ENCODE data around the gene TIMM17B.

The TIMM17B gene

DNA sequence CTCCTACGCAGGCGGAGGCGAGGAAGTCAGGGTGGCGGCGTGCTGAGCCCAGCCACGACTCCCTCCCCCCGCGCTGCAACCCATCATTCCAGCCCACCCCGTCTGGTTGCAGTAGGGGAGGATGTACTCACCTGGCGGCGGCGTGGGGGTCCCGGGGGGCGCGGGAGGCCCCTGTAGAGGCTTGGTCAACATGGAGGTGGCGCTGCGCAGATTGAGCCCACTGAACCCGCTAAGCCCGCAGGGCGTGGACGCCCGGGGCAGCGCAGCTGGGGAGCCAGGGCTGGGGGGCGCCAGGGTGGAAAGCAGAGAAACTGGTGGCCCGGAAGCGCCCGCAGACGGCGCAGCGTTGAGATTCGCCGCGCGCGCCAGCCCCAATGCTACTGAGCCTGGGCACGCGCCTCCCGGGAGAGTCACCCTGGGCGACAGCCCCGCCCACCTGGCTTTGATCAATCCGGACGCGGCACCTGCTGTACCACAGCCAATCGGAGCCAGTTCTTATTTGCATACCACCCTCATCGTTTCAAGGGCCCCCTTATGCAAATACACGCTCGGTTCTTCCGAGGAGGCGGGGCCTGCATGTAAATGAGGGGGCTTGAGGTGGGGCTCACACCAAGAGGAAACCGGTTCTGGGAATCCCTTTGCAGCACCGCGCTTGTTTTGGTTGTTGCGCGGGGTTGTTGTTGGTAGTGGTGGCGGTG lies 21.2 kb upstream of the TIMM17B start, which contains the start of gene PIM2:
PIM2 (minus strand) TSS at position 382 of the 698 bp plus-strand sequence; CDS start at position 192, 190 bp downstream.
- DNase-seq = peak; percentile 82

DNA sequence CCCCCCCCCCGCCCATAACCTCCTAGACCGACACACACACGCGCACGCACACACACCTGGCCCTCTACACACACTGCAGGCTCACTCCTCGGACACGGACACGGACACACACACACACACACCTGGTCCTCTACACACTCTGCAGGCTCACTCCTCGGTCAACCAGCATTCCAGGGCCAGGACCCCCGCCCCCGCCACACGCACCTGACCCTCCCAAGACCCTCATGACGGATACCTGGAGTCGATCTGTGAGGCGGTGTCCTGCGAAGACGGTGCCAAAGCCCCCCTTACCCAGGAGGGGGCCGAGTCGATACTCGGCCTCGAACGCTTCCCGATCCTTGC lies 20.7 kb upstream of the TIMM17B start:
- DNase-seq = no peak

DNA sequence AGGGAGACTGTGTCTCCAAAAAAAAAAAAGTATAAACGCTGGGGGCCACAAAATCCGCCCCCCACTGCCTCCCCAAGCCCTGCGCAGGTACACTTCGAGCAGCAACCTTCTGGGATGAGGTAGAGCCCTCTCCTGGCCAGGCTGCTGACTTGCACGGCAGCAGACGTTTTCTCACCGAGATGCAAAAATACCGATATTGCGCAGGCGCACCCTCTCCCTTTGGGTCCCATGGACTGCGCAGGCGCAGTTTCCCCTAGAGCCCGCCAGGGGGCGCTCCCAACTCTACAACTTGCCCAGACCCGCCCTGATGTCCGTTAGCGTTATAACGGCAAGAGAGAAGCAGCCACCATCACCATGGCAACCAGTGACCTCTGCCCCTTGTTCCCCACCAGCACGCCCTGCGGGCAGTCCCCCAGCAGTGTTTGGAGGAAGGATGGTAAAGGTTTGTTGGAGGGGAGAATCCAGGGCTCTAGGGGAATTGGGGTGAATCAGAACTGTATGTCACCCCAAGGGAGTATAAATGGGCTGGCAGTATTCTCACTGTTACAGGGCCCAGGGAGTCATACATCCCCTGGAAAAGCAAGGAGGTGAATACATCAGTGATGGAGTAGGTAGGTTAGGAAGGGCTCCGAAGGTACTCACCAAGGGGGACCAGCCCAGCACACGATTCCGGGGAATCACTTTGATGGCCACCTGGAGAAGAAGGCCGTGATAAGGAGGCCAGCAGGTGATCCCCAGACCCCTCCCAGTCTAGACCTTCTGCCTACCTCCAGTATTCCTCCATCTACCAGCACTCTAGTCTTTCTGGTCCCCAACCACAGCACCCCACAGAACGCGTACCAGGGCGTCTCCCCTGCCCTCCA lies 19.8 kb upstream of the TIMM17B start:
- DNase-seq = peak; percentile 80

DNA sequence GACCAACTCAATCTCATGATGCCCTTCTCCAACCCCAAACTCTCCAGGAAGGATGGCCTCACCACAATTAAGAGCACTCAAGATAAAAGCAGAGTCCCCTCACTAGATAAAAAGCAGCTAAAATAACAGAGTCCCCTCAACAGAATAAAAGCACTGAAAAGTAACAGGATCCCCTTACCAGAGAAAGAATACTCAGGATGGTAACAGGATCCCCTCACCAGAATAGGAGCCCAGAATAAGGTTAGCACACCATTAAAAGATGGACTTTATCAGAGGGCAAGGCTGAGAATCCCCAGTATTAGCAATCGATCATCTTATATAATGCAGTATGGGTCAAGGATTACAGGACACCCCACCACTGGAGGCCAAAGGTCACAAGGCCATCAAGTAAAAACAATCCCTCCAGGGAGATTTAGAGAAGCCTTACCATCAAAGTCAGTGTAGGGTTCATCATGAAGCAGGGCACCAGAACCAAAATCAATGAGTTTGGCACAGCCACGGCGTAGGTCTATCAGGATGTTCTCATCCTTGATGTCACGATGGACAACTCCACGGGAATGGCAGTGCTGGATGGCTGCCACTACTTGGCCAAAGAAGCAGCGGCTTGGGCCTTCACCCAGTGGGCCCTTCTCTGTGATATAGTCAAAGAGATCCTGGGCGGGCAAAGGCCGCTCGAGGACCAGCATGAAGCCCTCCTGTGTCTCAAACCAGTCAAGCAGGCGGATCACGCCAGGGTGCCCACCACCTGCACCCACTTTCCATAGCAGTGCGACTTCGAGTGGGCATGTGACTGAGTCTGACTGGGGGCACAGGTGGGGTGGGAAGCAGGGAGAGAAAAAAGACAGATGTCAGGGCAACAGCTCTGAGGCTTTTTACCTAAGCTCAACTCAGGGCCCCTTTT lies 17.3 kb upstream of the TIMM17B start:
- DNase-seq = no peak

DNA sequence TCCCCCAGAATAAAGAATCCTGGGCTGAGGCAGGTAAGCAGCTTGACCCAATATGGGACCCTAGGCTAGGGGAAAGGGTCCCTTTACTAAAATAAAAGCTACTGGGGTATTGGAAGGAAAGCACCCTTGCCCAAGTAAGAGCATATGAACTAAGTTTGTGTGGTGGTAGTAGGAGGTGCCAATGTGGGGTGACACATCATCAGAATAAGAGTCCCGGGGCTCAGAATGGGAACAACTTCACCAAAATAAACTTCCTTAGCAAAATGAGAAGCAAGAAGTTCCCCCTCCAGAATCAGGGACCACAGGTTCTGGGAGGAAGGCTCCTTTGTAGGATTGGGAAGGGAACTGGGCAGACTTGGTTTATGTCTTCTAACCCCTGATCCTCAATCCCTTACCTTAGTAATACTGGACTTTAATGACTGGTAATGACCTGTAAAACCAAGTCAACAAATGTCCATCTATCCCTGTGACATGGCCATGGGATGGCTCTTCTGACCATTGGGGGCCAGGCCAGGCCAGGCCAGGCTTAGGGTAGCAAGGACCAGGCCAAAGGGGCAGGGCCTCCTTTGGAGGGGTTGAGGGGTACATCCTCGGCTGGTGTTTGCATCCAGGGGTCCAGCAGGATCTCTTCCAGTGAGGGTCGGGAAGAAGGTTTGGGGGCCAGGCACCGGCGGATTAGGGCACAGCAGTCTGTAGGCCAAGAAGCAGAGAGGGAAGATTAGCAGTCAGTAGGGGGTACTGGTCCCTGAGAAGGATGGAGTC lies 16.2 kb upstream of the TIMM17B start:
- no peak for DNase-seq

DNA sequence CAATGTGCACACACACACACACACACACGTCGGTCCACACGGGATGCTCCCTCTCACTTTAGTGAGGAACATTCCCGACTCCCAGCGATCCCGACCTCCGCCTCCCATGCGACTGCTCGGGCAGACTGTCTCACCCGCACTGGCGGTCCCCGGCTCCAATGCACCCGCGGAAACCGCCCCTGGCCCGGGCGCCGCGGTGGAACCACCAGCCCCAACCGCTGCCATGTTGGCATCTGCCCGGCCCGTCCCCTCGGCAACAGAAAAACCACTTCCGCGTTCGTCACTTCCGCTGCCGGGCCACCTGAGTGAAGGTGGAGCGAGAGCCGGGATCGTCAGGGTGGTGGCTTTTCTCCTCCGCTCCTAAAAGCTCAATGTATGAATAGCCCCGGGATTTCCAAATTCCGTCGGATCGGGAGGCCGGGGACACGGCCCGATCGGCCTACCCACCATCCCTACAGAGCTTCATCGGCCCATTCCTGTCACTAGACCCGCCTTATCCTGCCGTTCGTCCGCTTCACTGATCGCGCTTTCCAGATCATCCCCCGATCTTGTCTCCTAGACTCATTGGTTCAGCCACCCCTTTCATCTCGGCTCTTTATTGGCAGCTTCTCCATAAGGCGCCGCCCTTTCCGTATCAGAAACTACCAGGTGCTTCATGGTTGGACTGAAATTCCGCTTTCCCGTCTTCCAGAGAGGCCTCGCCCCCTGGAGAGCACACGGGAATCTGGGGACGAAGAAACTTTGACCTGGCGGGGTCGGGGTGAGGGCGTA lies 14.0 kb upstream of the TIMM17B start, which contains the start of gene SLC35A2:
SLC35A2 (minus strand) TSS at position 235 of the 771 bp plus-strand sequence; CDS start at position 225, 10 bp downstream.
- peak; percentile 87 for DNase-seq

DNA sequence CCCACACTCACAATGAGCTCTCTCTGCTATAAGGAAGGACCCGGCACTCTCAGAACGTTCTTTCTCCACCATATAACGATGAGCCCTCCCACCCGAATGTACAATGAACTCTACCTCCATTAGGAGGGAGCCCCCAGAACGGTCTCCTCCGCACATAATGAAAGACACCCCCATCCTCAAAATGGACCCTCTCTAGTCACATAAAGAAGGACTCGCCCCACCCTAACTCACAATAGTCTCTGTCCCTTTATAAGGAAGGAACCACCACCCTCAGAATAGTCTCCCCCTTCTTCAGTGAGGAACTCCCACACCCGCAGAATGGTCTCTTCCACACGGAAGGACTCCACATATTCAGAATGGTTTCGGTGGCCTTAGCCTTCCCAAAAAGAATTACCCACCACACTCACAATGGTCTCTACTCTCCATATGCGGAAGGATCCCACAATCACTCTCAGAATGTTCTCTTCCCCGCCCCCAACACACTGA lies 13.4 kb upstream of the TIMM17B start:
- DNase-seq = no peak

DNA sequence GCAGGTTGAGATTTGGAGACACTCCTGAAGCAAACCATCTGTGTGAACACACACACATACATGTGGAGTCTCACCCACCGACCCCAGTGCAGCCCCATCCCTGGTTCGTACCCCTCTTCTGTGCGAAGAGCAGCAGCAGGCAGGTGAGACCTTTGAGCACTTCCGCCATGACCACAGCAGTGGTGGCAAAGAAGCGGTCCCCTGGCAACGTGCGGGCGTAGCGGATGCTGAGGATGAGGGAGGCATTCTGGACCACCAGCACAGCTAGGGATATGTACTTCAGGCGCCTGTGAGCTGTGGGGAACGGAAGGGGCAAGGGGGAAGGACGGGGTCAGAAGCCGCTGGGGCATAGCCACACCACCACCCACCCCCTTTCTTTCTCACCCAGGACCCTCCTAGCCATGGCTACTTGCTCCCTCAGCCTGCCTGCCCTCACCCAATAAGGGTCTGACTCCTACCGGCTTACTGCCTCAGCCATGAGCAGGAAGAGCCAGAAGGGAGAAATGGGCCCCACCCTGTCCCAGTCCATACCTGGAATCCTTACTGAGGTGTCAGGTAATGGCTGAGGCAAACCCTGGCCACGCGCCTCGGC lies 12.2 kb upstream of the TIMM17B start:
- DNase-seq = no peak

DNA sequence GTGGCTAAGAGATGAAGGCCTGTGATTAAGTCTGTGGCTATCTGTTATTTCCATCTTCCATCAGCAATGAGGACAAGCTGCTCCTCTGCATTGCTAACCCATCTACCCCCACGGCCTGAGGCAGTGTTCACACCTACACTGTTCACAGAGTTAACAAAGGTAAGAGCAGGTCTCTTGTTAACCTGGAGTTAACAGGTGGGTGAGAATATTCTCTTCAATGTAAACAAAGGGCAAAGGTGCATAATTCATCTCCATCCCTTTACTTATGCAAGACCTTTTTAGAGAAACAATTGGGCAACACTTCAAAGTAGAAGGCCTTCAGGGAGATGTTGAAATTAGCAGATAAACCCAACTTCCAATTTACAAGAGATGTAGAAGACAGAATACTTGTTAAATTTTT lies 11.0 kb upstream of the TIMM17B start:
- no peak for DNase-seq

DNA sequence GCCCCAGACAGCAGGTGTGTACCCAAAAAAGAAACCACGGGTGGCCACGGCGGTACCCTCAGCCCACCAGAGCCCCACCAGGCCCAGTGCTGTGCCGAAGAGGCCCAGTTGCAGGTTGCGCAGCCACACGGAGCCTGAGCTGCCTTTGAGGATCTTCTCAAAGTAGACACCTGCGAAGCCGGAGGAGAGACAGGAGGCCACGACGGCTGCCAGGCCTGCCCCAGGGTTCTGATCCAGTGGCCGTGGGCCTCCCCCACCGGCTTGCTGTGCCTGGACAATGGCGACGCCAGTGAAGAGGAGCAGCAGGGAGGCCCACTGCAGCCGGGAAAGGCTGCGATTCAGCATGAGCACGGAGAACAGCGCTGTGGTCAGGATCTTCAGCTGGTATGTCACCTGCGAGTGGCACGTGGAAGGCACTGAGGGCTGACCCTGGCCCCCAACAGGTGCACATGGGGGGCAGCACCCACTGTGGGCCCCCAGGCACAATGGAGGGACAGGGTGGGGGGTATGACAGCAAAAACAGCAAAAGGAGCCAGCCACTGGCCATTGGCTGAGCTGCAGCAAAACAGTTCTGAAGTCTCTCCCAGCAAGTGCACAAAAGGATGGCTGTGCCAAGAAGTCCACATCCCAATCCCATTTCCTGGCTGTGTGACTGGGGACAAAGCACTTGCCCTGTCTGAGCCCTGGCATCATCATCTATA lies 7.7 kb upstream of the TIMM17B start:
- DNase-seq = no peak

DNA sequence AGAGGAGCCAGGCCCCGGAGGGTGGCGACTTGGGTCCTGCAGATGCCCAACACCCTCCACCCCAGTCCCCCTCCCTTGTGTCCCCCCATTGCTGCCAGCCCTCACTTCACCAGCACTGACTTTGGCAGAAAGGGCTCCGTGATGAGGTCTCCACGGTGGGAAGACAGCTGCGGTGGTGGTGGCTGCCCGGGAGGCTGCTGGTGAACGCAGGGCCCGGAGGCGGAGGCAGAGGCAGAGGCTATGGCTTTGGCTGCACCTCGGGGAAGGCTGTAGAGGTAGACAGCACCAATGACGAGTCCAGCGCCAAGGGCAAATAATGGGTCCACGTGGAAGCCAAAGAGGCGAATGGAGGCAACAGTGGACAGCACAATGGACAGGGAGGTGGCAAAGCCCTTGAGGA lies 7.1 kb upstream of the TIMM17B start:
- DNase-seq = no peak

DNA sequence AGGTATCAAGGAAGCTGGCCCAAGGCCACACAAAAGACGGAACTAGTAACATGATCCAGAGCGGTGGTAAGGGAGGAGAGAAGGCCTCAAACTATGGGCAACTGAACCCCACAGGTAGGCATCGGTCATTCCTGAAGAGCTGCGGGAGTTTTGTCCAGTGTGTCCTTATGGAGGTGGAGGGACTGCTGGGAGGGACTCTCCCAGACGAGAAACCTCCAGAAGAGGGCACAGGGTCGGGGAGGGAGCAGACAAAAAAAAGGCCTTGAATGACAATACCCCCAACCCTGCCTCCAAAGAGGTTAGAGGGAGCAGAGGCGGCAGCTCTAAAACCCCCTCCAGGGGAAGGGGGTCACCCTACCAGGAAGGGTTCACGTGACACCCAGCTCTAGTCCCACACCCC lies 6.6 kb upstream of the TIMM17B start:
- DNase-seq = no peak

DNA sequence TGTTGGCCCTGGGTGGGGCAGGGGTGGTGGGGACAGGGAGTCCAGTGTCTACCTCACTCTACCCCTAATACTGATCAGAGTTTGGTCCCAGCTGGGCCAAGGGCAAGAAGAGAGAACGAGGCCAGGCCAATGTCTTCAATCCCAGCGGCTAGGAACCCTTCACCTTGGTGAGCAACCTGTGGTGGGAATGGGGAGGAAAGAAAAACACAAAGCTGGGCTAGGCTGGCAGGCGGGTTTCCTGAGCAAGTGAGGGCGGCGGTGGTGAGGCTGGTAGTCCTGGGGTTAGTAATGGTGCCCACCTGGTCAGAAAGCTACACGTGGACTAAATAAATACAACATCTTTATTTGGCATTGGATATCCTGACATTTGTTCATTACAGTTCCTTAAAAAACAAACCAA lies 5.7 kb upstream of the TIMM17B start:
- DNase-seq = no peak

DNA sequence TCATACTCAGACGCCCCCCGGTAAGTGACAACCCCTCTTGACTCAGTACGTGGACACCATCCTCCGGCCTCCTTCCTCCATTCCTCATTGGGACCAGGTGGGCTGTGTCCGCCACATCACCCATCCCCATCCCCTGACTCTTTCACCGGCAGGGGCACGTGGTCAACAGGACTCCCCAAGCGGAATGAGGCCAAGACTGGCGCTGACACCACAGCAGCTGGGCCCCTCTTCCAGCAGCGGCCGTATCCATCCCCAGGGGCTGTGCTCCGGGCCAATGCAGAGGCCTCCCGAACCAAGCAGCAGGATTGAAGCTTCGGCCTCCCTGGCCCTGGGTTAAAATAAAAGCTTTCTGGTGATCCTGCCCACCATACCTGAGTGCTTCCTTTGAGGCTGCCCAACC lies 5.2 kb upstream of the TIMM17B start:
- no peak for DNase-seq

DNA sequence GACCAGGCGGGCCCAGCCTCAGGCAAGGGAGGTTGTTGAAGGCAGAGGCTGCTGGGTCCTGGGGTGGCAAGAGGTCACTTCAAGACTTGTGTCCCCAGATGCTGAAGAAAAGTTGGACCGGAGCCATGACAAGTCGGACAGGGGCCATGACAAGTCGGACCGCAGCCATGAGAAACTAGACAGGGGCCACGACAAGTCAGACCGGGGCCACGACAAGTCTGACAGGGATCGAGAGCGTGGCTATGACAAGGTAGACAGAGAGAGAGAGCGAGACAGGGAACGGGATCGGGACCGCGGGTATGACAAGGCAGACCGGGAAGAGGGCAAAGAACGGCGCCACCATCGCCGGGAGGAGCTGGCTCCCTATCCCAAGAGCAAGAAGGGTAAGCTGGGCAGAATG lies 4.6 kb upstream of the TIMM17B start:
- DNase-seq = no peak

DNA sequence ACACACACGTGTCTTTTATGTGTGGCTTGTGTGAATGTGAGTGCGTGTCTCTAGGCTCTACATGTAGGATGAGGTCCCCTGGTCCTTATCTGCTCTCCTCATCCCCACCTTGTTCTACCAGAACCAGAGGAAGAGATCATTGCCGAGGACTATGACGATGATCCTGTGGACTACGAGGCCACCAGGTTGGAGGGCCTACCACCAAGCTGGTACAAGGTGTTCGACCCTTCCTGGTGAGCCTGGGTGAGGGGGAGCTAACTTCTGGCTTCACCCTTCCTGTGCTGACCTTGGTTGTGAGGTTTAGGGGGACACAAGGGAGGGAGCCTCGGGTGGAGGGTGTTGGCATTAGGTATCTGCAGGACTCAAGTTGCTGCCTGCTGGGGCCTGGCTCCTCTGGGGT lies 3.5 kb upstream of the TIMM17B start:
- DNase-seq = no peak

DNA sequence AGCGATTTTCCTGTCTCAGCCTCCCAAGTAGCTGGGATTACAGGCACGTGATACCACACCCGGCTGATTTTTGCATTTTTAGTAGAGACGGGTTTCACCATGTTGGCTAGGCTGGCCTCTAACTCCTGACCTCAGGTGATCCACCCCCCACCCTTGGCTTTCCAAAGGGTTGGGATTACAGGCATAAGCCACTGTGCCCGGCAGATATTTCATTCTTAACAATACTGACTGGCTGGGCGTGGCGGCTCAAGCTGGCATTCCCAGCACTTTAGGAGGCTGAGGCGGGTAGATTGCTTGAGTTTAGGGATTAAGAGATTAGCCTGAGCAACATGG lies 1.5 kb upstream of the TIMM17B start:
- no peak for DNase-seq

DNA sequence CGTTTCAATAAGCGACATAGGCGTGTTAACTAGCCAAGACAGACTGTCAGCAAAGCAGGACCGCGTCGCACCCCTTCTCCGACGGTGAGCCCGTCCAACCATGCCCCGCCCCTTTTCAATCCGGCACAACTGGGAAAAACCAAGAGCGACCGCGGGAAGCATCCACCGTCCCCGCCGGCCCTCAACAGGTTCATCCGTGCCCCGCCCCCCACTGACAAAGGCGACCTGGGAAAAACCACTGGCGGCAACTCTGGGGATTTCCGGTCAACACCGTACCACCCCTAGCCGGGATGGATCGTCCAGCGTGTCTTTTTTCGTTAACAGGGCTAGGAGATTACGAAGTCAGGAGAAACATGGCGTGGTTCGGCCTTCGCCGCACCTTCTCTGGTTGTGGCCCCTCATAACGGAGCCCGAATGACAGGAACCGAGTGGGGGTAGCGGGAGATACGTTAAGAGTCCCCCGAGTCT lies 377 bp downstream of the TIMM17B start:
- DNase-seq = peak; percentile 55

DNA sequence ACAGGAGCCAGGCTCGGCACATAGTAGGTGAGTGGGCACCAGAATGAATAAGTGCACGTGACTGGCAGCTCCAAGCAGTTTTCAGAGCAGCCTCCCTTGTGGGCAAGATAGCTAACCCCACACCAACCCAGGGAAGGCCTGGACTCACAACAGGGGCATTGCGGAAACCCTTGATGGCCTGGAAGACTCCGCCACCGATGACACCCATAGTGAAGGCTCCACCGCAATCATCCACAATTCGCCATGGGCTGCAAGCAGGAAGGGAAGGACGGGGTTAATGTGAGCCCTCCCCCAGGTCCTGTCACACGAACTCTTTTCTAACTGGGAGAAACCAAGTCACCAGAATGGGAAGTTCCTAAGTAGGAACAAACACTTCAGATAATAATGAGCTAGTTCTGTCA lies 957 bp downstream of the TIMM17B start:
- DNase-seq = no peak

DNA sequence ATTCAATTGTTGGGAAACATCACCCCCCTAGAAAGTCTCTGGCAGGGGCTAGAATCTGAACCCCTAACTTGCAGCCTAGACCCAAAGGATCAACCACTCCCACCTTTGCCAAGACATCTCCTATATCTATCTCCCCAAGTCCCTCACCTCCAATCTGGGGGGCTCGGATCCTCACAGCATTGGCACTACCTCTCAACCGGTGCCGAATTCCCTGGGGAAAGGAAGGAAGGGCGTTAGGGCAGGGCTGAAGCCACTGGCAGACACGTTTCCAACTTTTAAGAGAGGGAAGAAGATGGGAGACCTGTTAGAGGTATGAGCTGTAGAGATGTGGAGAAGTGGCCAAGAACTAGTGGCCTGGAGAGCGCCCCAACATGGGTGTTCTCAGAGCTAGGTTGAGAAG lies 2.7 kb downstream of the TIMM17B start:
- DNase-seq = no peak

Measured in T-helper 9 cell (primary cell).